Neutrophil (primary cell): ENCODE results near the gene BMP15.

Experiments
- H3K27ac ChIP-seq: fragments of 200-600 bp; sonication (generic); 2 replicates; pipeline ENCODE4 v1.5.1; 2016; ENCODE audit warnings: mild to moderate bottlenecking, moderate library complexity
- H3K27me3 ChIP-seq: fragments of 200-600 bp; sonication (generic); 2 replicates; pipeline ENCODE4 v1.6.0; 2016; ENCODE audit warnings: mild to moderate bottlenecking
- H3K36me3 ChIP-seq: fragments of 200-600 bp; sonication (generic); 2 replicates; pipeline ENCODE4 v1.5.1; 2017
- H3K4me1 ChIP-seq, 2 experiments: fragments of 200-600 bp in 1 of 2; sonication (generic) in 1 of 2; 1 replicate in 1 of 2; 2 replicates in 1 of 2; pipeline versions ENCODE4 v1.5.1 to v1.6.1; 2013 to 2016; ENCODE audit warnings: low read depth in 1 of 2, low read length in 1 of 2, mild to moderate bottlenecking in 1 of 2, moderate library complexity in 1 of 2; ENCODE audit not compliant: control insufficient read depth in 1 of 2, insufficient read depth in 1 of 2
- H3K4me3 ChIP-seq, 2 experiments: fragments of 200-600 bp in 1 of 2; sonication (generic) in 1 of 2; 1 replicate in 1 of 2; 2 replicates in 1 of 2; pipeline ENCODE4 v1.5.1; 2013 to 2016; ENCODE audit warnings: low read depth in 1 of 2, low read length in 1 of 2, mild to moderate bottlenecking in 1 of 2, moderate library complexity in 1 of 2
- H3K9me3 ChIP-seq: fragments of 200-600 bp; sonication (generic); 2 replicates; pipeline ENCODE4 v1.5.1; 2016
- CTCF ChIP-seq: fragments of 200-600 bp; sonication (generic); IDR thresholded peaks from 2 replicates; pipeline ENCODE4 v1.5.1; 2016; ENCODE audit warnings: antibody characterized with exemption

The BMP15 gene

DNA sequence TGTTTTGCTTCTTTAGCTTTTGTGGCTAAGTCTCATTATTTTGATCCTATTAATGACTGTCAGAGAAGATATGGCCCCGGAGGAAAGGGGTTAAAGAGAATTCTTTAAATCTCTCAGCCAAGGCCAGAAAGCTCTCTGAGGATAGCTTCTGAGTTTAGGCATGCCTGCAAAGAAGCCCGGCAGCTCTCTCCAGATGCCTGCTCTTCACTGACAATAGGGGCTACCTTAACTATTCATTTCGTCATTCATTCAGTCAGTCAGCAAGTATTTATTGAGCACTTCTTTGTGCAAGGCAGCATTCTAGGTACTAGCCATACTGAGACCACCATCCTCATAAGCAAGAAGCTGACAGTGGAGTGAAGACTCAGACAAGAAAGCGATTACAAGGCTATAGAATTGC lies 34.0 kb upstream of the BMP15 start:
- H3K27ac ChIP-seq = no peak overlapping the region
- H3K4me1 ChIP-seq = no peaks in the 10 kb centered on the region
- no peak for TF ChIP-seq CTCF
- no peak overlapping the region for H3K4me3 ChIP-seq
- no peaks in the 10 kb centered on the region for H3K9me3 ChIP-seq
- H3K36me3 ChIP-seq = no peaks in the 10 kb centered on the region
- no peaks in the 10 kb centered on the region for H3K27me3 ChIP-seq

GRCh38 chrX:50877310-50877709 lies 33.2 kb upstream of the BMP15 start:
- no peaks in the 10 kb centered on the region for H3K36me3 ChIP-seq
- no peak overlapping the region for H3K4me3 ChIP-seq
- no peak for TF ChIP-seq CTCF
- no peaks in the 10 kb centered on the region for H3K27me3 ChIP-seq
- H3K27ac ChIP-seq = no peak overlapping the region
- H3K9me3 ChIP-seq = no peaks in the 10 kb centered on the region
- no peaks in the 10 kb centered on the region for H3K4me1 ChIP-seq

- H3K27me3 ChIP-seq = no peaks in the 10 kb centered on the region
- H3K36me3 ChIP-seq = no peaks in the 10 kb centered on the region
- no peak for TF ChIP-seq CTCF
- H3K4me3 ChIP-seq = no peak overlapping the region
- H3K9me3 ChIP-seq = no peaks in the 10 kb centered on the region
- H3K27ac ChIP-seq = no peak overlapping the region
- no peaks in the 10 kb centered on the region for H3K4me1 ChIP-seq
Measured at GRCh38 chrX:50881028-50881427, 29.5 kb upstream of the BMP15 start.

DNA sequence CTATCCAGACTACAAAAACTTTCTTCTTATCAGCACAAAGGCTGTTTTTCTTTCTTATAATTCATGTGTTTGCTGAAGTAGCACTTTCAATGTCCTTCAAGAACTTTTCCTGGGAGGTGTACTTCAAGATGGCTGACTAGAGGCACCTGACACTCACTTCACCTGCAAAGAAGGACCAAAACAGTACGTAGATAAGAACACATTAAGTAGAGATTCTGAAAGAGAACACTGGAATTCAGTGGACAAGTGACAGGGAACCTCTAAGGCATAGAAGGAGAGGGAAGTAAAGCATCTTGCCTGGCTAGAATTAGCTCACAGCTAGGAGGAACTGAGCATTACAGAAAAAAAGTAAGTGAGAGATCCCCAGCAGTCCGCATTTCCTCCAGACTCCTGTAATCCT lies 21.7 kb upstream of the BMP15 start:
- TF ChIP-seq CTCF = no peak
- Histone ChIP-seq H3K27me3 (no peaks in the 10 kb centered on the region), H3K4me1 (no peaks in the 10 kb centered on the region), H3K4me3 (no peak overlapping the region), H3K36me3 (no peaks in the 10 kb centered on the region), H3K27ac (no peak overlapping the region), H3K9me3 (no peaks in the 10 kb centered on the region)

- no peak overlapping the region for H3K4me3 ChIP-seq
- no peaks in the 10 kb centered on the region for H3K9me3 ChIP-seq
- no peak overlapping the region for H3K27ac ChIP-seq
- H3K4me1 ChIP-seq = no peaks in the 10 kb centered on the region
- no peaks in the 10 kb centered on the region for H3K27me3 ChIP-seq
- no peaks in the 10 kb centered on the region for H3K36me3 ChIP-seq
- no peak for TF ChIP-seq CTCF
Measured at GRCh38 chrX:50889582-50889981, 21.0 kb upstream of the BMP15 start.

DNA sequence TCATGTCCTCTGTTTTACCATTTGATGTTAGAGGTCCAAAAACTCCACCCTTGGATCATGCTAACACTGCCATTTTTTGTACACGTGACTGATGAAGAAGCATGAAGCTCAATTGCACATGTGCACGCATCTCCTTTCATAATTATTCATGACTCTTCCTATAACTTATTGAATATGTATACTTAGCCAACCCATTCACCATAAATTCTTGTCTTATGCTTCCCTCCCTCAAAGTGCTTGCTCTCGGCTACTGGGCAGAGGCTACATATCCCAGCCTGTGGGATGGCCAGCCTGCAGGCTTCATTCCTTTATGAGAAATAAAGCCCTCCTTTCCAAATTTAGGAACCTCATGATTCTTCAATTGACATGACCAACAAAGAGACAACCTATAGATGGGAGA lies 17.5 kb upstream of the BMP15 start:
- Histone ChIP-seq H3K36me3 (no peaks in the 10 kb centered on the region), H3K4me3 (no peak overlapping the region), H3K4me1 (no peaks in the 10 kb centered on the region), H3K9me3 (no peaks in the 10 kb centered on the region), H3K27ac (no peak overlapping the region), H3K27me3 (no peaks in the 10 kb centered on the region)
- TF ChIP-seq CTCF = no peak
